Measurements from ENCODE around the gene CEPT1. TPM values are rescaled to one million over a fixed set of nuclear protein-coding genes. Genes with fewer than 3 reads are reported as not detected.
A peak's percentile ranks its signal among the peaks of the same experiment; 100 is the strongest.

Gene CEPT1
- polyA plus RNA-seq, 1 of the 3 experiments (the other 2 are of a cell fraction): 11.6 TPM

DNA sequence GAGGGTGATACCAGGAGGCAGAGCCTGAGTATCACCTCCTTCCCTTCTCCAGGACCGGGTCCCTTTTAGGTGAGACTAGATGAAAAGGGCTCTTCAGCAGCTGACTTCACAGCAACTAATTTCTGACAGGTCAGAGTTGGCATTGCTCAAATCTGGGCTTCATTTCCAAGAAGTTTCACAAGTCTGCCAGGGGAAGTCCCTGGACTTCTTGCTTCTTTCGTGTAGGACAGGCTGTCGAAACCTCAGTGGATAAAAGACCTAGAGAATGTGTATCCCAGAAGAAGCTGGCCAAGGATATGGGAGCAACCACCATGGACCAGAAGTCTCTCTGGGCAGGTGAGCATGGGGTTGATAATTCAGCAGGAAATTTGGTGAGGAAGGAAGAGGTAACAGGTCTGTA lies 87.4 kb downstream of the CEPT1 start, which contains the start of gene CHI3L2:
CHI3L2 (plus strand) TSS at position 280 of the 400 bp plus-strand sequence; CDS start at position 297, 17 bp downstream.
- ChIA-PET POLR2A (no interaction called here), CTCF (interaction anchor here (1.0 kb wide), 2 partner anchors 23 to 172 kb away, joined by 3 to 4 read pairs; no protein-coding TSS in a partner anchor)
- 70% methylated on average over 3 of the region's 3 CpGs for WGBS (ENCODE audit: low lambda C conversion rate)
- peak within 1 kb of the TSS; percentile 69; the same call in 1 of the 2 replicates for H2AFZ ChIP-seq (ENCODE audit: low read depth)
- H3K9me2 ChIP-seq: no peaks in the 10 kb centered on the region
- TF ChIP-seq, protein P1, sequence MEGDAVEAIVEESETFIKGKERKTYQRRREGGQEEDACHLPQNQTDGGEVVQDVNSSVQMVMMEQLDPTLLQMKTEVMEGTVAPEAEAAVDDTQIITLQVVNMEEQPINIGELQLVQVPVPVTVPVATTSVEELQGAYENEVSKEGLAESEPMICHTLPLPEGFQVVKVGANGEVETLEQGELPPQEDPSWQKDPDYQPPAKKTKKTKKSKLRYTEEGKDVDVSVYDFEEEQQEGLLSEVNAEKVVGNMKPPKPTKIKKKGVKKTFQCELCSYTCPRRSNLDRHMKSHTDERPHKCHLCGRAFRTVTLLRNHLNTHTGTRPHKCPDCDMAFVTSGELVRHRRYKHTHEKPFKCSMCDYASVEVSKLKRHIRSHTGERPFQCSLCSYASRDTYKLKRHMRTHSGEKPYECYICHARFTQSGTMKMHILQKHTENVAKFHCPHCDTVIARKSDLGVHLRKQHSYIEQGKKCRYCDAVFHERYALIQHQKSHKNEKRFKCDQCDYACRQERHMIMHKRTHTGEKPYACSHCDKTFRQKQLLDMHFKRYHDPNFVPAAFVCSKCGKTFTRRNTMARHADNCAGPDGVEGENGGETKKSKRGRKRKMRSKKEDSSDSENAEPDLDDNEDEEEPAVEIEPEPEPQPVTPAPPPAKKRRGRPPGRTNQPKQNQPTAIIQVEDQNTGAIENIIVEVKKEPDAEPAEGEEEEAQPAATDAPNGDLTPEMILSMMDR (IDR thresholded peaks at IDR 0.05): no peak
- no peak for TF ChIP-seq JUND (IDR thresholded peaks at IDR 0.05)
- TF ChIP-seq SMC3 (IDR thresholded peaks at IDR 0.05; ENCODE audit: low read depth, low read length): no peak
- no peak for TF ChIP-seq RFX5 (IDR thresholded peaks at IDR 0.05; ENCODE audit: low read length)
- TF ChIP-seq GATA2 (CRISPR knock-in tag; IDR thresholded peaks at IDR 0.05): no peak
- TF ChIP-seq RXRA (IDR thresholded peaks at IDR 0.05; ENCODE audit: borderline replicate concordance, low read depth): no peak
- no peak for TF ChIP-seq NFIC (IDR thresholded peaks at IDR 0.05; ENCODE audit: borderline replicate concordance)
- TF ChIP-seq TEAD4 (IDR thresholded peaks at IDR 0.05; ENCODE audit: borderline replicate concordance, insufficient read depth): no peak
- H3K36me3 ChIP-seq (replicated peaks in 1 of 2; ENCODE audit: control insufficient read depth in 1 of 2, insufficient read depth in 2 of 2, low read length in 1 of 2): no peaks in the 10 kb centered on the region
- peaks cover 0 to 28% of the 10 kb centered on the region in 2 experiments; a peak in 3 of 4 replicates for H3K4me1 ChIP-seq (ENCODE audit: control insufficient read depth in 1 of 2, insufficient read depth in 2 of 2, low read depth in 1 of 2, low read length in 1 of 2)
- H4K20me1 ChIP-seq (ENCODE audit: insufficient read depth): no peaks in the 10 kb centered on the region
- peaks cover 19% of the 10 kb centered on the region for H3F3A ChIP-seq (replicated peaks; ENCODE audit: insufficient read depth)
- no peaks in the 10 kb centered on the region for H3K9me3 ChIP-seq
- H3K9ac ChIP-seq: peak within 1 kb of the TSS; percentile 29; the same call in 1 of the 2 replicates
- H3K4me2 ChIP-seq: peak within 1 kb of the TSS; percentile 72
- H3K4me3 ChIP-seq (ENCODE audit: low read depth in 2 of 2, low read length in 1 of 2): 0 out of 4 replicates have a peak within 1 kb of the TSS, but pooled peaks of 1 of the 2 experiments have one; percentile 12
- H3K27me3 ChIP-seq (ENCODE audit: insufficient read depth): no peaks in the 10 kb centered on the region
- DNase-seq: no peak
- H3K79me2 ChIP-seq (ENCODE audit: insufficient read depth): no peaks in the 10 kb centered on the region
- H3K27ac ChIP-seq (ENCODE audit: low read depth in 2 of 2, low read length in 1 of 2): peak within 1 kb of the TSS in 1 of 2 experiments; percentile 86; a peak in 2 of 4 replicates

DNA sequence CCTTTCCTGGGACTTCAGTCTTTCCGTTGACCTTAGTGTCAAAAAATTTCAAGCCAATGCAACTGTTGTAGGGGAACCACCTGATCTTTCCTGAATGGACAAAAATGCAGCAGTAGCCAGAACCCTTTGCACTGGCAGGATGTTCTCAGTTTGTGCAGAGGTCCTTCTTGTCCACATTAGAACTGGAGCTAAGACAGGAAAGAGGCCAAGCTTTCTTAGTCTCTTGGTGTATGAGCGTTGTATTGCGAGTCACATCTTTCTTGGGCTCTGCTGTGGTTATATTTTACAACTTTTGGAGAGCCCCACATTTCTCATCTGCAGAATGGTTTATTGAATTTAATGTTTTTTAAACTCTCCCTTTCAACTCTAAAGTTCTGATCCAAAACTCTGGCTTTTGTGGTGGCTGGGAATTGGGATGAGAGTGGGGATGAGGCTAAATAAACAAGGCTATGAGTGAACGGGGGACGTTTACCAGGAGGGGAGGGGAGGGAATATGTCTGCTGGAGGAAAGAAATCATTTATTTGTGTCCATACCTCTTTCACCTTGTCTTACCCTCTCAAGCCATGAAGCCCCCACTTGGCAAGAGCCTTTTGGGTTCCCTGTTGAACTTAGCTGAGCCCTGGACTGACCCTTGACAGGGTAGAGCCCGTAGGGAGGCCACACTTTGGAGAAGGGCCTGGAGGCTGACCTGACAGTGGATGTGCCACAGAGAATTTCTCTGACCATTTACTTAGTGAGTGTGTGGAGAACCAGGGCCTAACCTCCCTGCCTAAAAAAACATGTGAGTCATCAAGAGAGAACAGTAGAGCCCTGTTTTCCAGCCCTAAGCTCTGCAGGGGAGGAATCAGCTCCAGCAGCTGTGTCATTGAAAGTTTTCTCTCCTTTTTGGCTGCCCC lies 88.1 kb downstream of the CEPT1 start:
- CTCF ChIA-PET: interaction anchor here (1.0 to 1.4 kb wide), 4 partner anchors 22 to 197 kb away, joined by 3 to 4 read pairs (median 4); no protein-coding TSS in a partner anchor
- peak; percentile 83 for TF ChIP-seq TCF12 (IDR thresholded peaks at IDR 0.05)
- peak; percentile 53; the same call in 1 of the 2 replicates for TF ChIP-seq TEAD4 (IDR thresholded peaks at IDR 0.05; ENCODE audit: borderline replicate concordance, insufficient read depth)
- TF ChIP-seq NFIC (IDR thresholded peaks at IDR 0.05; ENCODE audit: borderline replicate concordance): peak; percentile 88
- TF ChIP-seq GABPA (IDR thresholded peaks at IDR 0.05; ENCODE audit: low read depth): no peak
- TF ChIP-seq JUND (IDR thresholded peaks at IDR 0.05): peak; percentile 92
- TF ChIP-seq RAD21 (IDR thresholded peaks at IDR 0.05; ENCODE audit: low read length): no peak
- 0 out of 2 replicates have a peak, but pooled peaks have one; percentile 13 for TF ChIP-seq YY1 (IDR thresholded peaks at IDR 0.05; ENCODE audit: low read depth)
- TF ChIP-seq EP300 (IDR thresholded peaks at IDR 0.05; ENCODE audit: borderline replicate concordance in 1 of 2, low read depth in 1 of 2, low read length in 1 of 2): peak in 1 of 2 experiments; percentile 76; a peak in 2 of 4 replicates
- TF ChIP-seq, protein P2, sequence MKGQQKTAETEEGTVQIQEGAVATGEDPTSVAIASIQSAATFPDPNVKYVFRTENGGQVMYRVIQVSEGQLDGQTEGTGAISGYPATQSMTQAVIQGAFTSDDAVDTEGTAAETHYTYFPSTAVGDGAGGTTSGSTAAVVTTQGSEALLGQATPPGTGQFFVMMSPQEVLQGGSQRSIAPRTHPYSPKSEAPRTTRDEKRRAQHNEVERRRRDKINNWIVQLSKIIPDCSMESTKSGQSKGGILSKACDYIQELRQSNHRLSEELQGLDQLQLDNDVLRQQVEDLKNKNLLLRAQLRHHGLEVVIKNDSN (IDR thresholded peaks at IDR 0.05; ENCODE audit: borderline replicate concordance, low read depth): no peak
- TF ChIP-seq FOSL2 (IDR thresholded peaks at IDR 0.05; ENCODE audit: borderline replicate concordance, low read depth): peak; percentile 93
- 0 out of 2 replicates have a peak, but pooled peaks have one; percentile 17 for TF ChIP-seq FOXM1 (IDR thresholded peaks at IDR 0.05; ENCODE audit: low read depth)
- TF ChIP-seq POLR2AphosphoS5 (IDR thresholded peaks at IDR 0.05; ENCODE audit: low read depth, low read length): peak; percentile 43; the same call in 1 of the 2 replicates
- TF ChIP-seq, protein P3, sequence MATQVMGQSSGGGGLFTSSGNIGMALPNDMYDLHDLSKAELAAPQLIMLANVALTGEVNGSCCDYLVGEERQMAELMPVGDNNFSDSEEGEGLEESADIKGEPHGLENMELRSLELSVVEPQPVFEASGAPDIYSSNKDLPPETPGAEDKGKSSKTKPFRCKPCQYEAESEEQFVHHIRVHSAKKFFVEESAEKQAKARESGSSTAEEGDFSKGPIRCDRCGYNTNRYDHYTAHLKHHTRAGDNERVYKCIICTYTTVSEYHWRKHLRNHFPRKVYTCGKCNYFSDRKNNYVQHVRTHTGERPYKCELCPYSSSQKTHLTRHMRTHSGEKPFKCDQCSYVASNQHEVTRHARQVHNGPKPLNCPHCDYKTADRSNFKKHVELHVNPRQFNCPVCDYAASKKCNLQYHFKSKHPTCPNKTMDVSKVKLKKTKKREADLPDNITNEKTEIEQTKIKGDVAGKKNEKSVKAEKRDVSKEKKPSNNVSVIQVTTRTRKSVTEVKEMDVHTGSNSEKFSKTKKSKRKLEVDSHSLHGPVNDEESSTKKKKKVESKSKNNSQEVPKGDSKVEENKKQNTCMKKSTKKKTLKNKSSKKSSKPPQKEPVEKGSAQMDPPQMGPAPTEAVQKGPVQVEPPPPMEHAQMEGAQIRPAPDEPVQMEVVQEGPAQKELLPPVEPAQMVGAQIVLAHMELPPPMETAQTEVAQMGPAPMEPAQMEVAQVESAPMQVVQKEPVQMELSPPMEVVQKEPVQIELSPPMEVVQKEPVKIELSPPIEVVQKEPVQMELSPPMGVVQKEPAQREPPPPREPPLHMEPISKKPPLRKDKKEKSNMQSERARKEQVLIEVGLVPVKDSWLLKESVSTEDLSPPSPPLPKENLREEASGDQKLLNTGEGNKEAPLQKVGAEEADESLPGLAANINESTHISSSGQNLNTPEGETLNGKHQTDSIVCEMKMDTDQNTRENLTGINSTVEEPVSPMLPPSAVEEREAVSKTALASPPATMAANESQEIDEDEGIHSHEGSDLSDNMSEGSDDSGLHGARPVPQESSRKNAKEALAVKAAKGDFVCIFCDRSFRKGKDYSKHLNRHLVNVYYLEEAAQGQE (IDR thresholded peaks at IDR 0.05; ENCODE audit: low read depth, low read length): no peak
- no peak for TF ChIP-seq CHD2 (IDR thresholded peaks at IDR 0.05; ENCODE audit: low read length, partially characterized antibody)
- peak; percentile 17 for TF ChIP-seq RXRA (IDR thresholded peaks at IDR 0.05; ENCODE audit: borderline replicate concordance, low read depth)

More for the DNA sequence above, 88.1 kb downstream of the CEPT1 start:
- H3K4me1 ChIP-seq (ENCODE audit: control insufficient read depth in 1 of 2, insufficient read depth in 2 of 2, low read depth in 1 of 2, low read length in 1 of 2): peaks cover 0 to 27% of the 10 kb centered on the region in 2 experiments; a peak in 2 of 4 replicates
- DNase-seq: no peak
- no peaks in the 10 kb centered on the region for H4K20me1 ChIP-seq (ENCODE audit: insufficient read depth)
- no peaks in the 10 kb centered on the region for H3K27me3 ChIP-seq (ENCODE audit: insufficient read depth)
- no peaks in the 10 kb centered on the region for H3K9me2 ChIP-seq
- POLR2A ChIA-PET: no interaction called here
- H3K27ac ChIP-seq (ENCODE audit: low read depth in 2 of 2, low read length in 1 of 2): peak overlapping the region in 1 of 2 experiments; percentile 86; a peak in 2 of 4 replicates
- peak overlapping the region; percentile 72 for H3K4me2 ChIP-seq
- H3F3A ChIP-seq (replicated peaks; ENCODE audit: insufficient read depth): peaks cover 19% of the 10 kb centered on the region
- peak overlapping the region; percentile 46; the same call in 1 of the 2 replicates for H3K9ac ChIP-seq
- 0 out of 4 replicates have a peak overlapping the region, but pooled peaks of 1 of the 2 experiments have one; percentile 12 for H3K4me3 ChIP-seq (ENCODE audit: low read depth in 2 of 2, low read length in 1 of 2)
- H2AFZ ChIP-seq (ENCODE audit: low read depth): peak overlapping the region; percentile 69
- no peaks in the 10 kb centered on the region for H3K79me2 ChIP-seq (ENCODE audit: insufficient read depth)
- 51% methylated on average over 6 of the region's 6 CpGs for WGBS (ENCODE audit: low lambda C conversion rate)
- H3K9me3 ChIP-seq: no peaks in the 10 kb centered on the region
- H3K36me3 ChIP-seq (replicated peaks in 1 of 2; ENCODE audit: control insufficient read depth in 1 of 2, insufficient read depth in 2 of 2, low read length in 1 of 2): no peaks in the 10 kb centered on the region
